Measurements from ENCODE around the gene WDR54.

- TF ChIP-seq, protein P1, sequence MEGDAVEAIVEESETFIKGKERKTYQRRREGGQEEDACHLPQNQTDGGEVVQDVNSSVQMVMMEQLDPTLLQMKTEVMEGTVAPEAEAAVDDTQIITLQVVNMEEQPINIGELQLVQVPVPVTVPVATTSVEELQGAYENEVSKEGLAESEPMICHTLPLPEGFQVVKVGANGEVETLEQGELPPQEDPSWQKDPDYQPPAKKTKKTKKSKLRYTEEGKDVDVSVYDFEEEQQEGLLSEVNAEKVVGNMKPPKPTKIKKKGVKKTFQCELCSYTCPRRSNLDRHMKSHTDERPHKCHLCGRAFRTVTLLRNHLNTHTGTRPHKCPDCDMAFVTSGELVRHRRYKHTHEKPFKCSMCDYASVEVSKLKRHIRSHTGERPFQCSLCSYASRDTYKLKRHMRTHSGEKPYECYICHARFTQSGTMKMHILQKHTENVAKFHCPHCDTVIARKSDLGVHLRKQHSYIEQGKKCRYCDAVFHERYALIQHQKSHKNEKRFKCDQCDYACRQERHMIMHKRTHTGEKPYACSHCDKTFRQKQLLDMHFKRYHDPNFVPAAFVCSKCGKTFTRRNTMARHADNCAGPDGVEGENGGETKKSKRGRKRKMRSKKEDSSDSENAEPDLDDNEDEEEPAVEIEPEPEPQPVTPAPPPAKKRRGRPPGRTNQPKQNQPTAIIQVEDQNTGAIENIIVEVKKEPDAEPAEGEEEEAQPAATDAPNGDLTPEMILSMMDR (conservative IDR thresholded peaks at IDR 0.05; ENCODE audit: low read depth, low read length), result no peak
- no peak for TF ChIP-seq EZH2 (IDR thresholded peaks at IDR 0.05; ENCODE audit: low read length, unreplicated experiment)
Measured at GRCh38 chr2:74373985-74374384, 47.5 kb upstream of the WDR54 start.
